SU-DHL-6 (cell line): ENCODE measurements around the gene CHTOP.

Experiments used
- CTCF ChIP-seq: fragments of 200-600 bp; sonication (generic); IDR thresholded peaks from one replicate; pipeline ENCODE4 v1.5.1; 2017; ENCODE audit warnings: antibody characterized with exemption, mild to moderate bottlenecking, low read length, moderate library complexity; ENCODE audit not compliant: insufficient read depth, poor library complexity, severe bottlenecking
- EZH2phosphoT487 ChIP-seq: fragments of 200-600 bp; sonication (generic), shearing (Covaris generic); conservative IDR thresholded peaks from 2 replicates; pipeline ENCODE4 v1.6.1; 2018; ENCODE audit warnings: mild to moderate bottlenecking, antibody characterized with exemption, low read length, moderate library complexity, mixed read lengths

- TF ChIP-seq CTCF (no peak), EZH2phosphoT487 (no peak)
Observed at GRCh38 chr1:153592748-153593147, 41.1 kb upstream of the CHTOP start.
